Adipocyte (in vitro differentiated cells): Measurements from ENCODE around the gene SNTN.
"Not testable (repeated sequence)": the region's sequence is repeated elsewhere in the genome, so short reads cannot be mapped to it uniquely, and the experiment has no call there.

Experiments used
- DNase-seq: peaks from one replicate; pipeline ENCODE4 v3.0.0-alpha.2; 2015; ENCODE audit warnings: low read depth
- H3K27me3 ChIP-seq: replicated peaks from 2 replicates; pipeline ENCODE4 v1.7.0; 2013; ENCODE audit warnings: mild to moderate bottlenecking, low read length, moderate library complexity; ENCODE audit not compliant: control insufficient read depth, insufficient read depth
- H3K36me3 ChIP-seq: 2 replicates; pipeline ENCODE4 v1.7.0; 2013; ENCODE audit warnings: low read length, mild to moderate bottlenecking, moderate library complexity; ENCODE audit not compliant: control insufficient read depth, insufficient read depth, severe bottlenecking
- H3K4me1 ChIP-seq: 2 replicates; pipeline ENCODE4 v1.7.0; 2013; ENCODE audit warnings: mild to moderate bottlenecking, low read length, moderate library complexity; ENCODE audit not compliant: control insufficient read depth, insufficient read depth
- H3K4me3 ChIP-seq: 2 replicates; pipeline ENCODE4 v1.7.0; 2013; ENCODE audit warnings: mild to moderate bottlenecking, low read length, moderate library complexity
- H3K9ac ChIP-seq: 2 replicates; pipeline ENCODE4 v1.7.0; 2013; ENCODE audit warnings: mild to moderate bottlenecking, low read length, moderate library complexity
- H3K9me3 ChIP-seq: 2 replicates; pipeline ENCODE4 v1.7.0; 2013; ENCODE audit warnings: mild to moderate bottlenecking, low read length, moderate library complexity; ENCODE audit not compliant: control insufficient read depth

The SNTN gene

GRCh38 chr3:63644212-63644797 is 8.2 kb upstream of the SNTN start:
- H3K4me3 ChIP-seq, result no peak overlapping the region
- H3K9ac ChIP-seq, result no peak overlapping the region
- H3K9me3 ChIP-seq, result peaks cover 5% of the 10 kb centered on the region
- H3K36me3 ChIP-seq, result no peaks in the 10 kb centered on the region
- peaks cover 3% of the 10 kb centered on the region for H3K4me1 ChIP-seq
- DNase-seq, result no peak
- no peaks in the 10 kb centered on the region for H3K27me3 ChIP-seq

DNA sequence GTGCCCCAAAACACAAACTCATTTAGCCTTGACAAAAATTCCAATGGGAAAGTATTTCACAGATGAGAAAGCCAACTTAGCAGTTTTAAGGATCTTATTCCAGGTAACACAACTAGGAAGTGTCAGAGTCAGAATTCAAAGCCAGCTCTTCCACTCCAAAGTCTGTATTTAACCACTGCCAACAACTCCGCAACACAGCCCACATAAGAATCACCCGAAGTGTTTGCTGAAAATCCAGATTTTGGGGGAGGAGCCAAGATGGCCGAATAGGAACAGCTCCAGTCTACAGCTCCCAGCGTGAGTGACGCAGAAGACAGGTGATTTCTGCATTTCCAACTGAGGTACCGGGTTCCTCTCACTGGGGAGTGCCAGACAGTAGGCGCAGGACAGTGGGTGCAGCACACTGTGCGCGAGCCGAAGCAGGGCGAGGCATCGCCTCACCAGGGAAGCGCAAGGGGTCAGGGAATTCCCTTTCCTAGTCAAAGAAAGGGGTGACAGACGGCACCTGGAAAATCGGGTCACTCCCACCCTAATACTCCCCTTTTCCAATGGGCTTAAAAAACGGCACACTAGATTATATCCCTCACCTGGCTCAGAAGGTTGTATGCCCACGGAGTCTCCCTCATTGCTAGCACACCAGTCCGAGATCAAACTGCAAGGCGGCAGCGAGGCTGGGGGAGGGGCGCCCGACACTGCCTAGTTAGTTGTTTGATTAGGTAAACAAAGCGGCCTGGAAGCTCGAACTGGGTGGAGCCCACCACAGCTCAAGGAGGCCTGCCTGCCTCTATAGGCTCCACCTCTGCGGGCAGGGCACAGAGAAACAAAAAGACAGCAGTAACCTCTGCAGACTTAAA is 7.3 kb upstream of the SNTN start:
- not testable (repeated sequence) for H3K36me3 ChIP-seq, H3K4me3 ChIP-seq, DNase-seq, H3K27me3 ChIP-seq, H3K4me1 ChIP-seq, H3K9me3 ChIP-seq, H3K9ac ChIP-seq

- H3K9ac ChIP-seq, result no peak overlapping the region
- no peak overlapping the region for H3K4me3 ChIP-seq
- DNase-seq, result peak; percentile 8
- H3K36me3 ChIP-seq, result no peaks in the 10 kb centered on the region
- no peaks in the 10 kb centered on the region for H3K27me3 ChIP-seq
- H3K9me3 ChIP-seq, result no peaks in the 10 kb centered on the region
- H3K4me1 ChIP-seq, result peaks cover 33% of the 10 kb centered on the region
Measured at GRCh38 chr3:63654211-63654610, 1.7 kb downstream of the SNTN start.

DNA sequence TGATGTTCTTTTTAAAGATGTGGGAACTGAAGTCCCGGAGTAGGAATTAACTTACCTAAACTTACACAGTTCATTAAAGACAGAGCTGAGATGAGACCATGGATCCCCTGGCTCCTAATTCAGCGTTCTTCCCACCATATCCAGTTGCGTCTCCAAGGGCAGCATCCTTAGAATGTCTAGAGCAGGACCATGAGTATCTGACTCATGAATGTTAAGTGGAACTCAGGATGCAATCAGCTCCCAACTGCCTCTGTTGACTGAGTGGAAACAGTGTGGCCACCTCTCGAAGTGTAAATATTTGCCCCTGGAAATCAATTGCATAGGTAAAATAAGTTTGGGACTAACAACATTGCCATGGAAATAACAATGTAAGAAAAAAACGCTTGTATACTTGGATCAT is 2.5 kb downstream of the SNTN start:
- Histone ChIP-seq H3K4me3 (no peak overlapping the region), H3K27me3 (no peaks in the 10 kb centered on the region), H3K36me3 (no peaks in the 10 kb centered on the region), H3K9me3 (no peaks in the 10 kb centered on the region), H3K4me1 (peaks cover 33% of the 10 kb centered on the region), H3K9ac (no peak overlapping the region)
- DNase-seq, result peak; percentile 15

GRCh38 chr3:63655519-63655918 is 3.0 kb downstream of the SNTN start:
- Histone ChIP-seq H3K9ac (no peak overlapping the region), H3K36me3 (no peaks in the 10 kb centered on the region), H3K4me1 (peaks cover 33% of the 10 kb centered on the region), H3K4me3 (peak overlapping the region; percentile 24), H3K27me3 (no peaks in the 10 kb centered on the region), H3K9me3 (no peaks in the 10 kb centered on the region)
- peak; percentile 73 for DNase-seq

- Histone ChIP-seq H3K4me1 (peaks cover 33% of the 10 kb centered on the region), H3K9ac (peak overlapping the region; percentile 14), H3K27me3 (no peaks in the 10 kb centered on the region), H3K9me3 (no peaks in the 10 kb centered on the region), H3K36me3 (no peaks in the 10 kb centered on the region), H3K4me3 (peak overlapping the region; percentile 3)
- peak; percentile 25 for DNase-seq
Measured at GRCh38 chr3:63656786-63657185, 4.3 kb downstream of the SNTN start.

GRCh38 chr3:63661242-63661641 is 8.8 kb downstream of the SNTN start:
- Histone ChIP-seq H3K36me3 (no peaks in the 10 kb centered on the region), H3K27me3 (no peaks in the 10 kb centered on the region), H3K4me1 (peaks cover 18% of the 10 kb centered on the region), H3K9ac (no peak overlapping the region), H3K4me3 (no peak overlapping the region), H3K9me3 (no peaks in the 10 kb centered on the region)
- DNase-seq, result peak; percentile 29

GRCh38 chr3:63662011-63662410 is 9.5 kb downstream of the SNTN start:
- Histone ChIP-seq H3K36me3 (no peaks in the 10 kb centered on the region), H3K27me3 (no peaks in the 10 kb centered on the region), H3K9me3 (no peaks in the 10 kb centered on the region), H3K9ac (no peak overlapping the region), H3K4me3 (no peak overlapping the region), H3K4me1 (peaks cover 10% of the 10 kb centered on the region)
- DNase-seq, result no peak

DNA sequence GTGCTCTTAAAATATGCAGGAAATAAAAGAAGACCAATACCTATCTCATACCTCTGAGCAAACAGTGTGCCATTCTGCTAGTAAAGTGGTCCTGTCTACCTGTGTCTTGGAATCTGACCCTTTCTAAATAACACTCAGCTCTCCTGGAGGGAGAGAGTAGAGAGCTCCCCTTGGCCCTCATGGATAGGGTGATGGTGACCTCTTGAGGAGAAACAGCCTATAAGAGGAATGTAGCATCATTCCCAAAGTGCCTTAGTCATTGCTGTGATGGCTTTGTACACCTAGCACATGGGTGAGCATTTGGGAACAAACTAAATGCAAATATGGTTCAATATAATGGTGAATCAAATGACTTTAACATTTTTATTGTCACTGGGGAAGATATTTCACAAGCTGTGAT is 10.0 kb downstream of the SNTN start:
- H3K27me3 ChIP-seq, result no peaks in the 10 kb centered on the region
- DNase-seq, result no peak
- no peak overlapping the region for H3K4me3 ChIP-seq
- H3K9me3 ChIP-seq, result no peaks in the 10 kb centered on the region
- no peaks in the 10 kb centered on the region for H3K36me3 ChIP-seq
- H3K4me1 ChIP-seq, result peaks cover 5% of the 10 kb centered on the region
- H3K9ac ChIP-seq, result no peak overlapping the region

- Histone ChIP-seq H3K9ac (no peak overlapping the region), H3K4me1 (no peaks in the 10 kb centered on the region)
- no peak for DNase-seq
Measured at GRCh38 chr3:63670544-63670943, 18.1 kb downstream of the SNTN start.

DNA sequence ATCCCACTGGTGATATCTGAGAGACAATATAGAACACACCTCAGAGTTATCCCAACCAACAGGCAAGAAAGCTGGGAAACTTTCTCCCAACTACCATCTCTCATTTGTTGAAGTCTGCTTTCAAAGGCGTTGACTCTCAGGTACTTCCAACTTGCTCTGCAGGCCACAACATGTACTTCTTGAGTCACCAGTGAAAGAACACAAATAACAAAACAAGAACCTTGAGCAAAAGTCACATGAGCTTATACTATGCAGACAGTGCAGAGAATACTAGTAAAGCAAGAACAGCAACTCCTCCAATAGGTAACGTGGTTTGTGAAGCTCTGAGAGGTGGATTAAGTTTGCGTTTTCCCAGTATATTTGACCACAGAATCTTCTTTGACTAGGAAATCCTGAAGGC is 20.6 kb downstream of the SNTN start:
- no peak overlapping the region for H3K9ac ChIP-seq
- H3K9me3 ChIP-seq, result no peaks in the 10 kb centered on the region
- no peak overlapping the region for H3K4me3 ChIP-seq
- H3K36me3 ChIP-seq, result no peaks in the 10 kb centered on the region
- H3K4me1 ChIP-seq, result no peaks in the 10 kb centered on the region
- no peak for DNase-seq
- H3K27me3 ChIP-seq, result no peaks in the 10 kb centered on the region

More at GRCh38 chr3:63670544-63670943, 18.1 kb downstream of the SNTN start:
- Histone ChIP-seq H3K4me3 (no peak overlapping the region), H3K9me3 (no peaks in the 10 kb centered on the region), H3K36me3 (no peaks in the 10 kb centered on the region), H3K27me3 (no peaks in the 10 kb centered on the region)
